ENCODE measurements around the gene CAMTA1.

CAMTA1 gene

GRCh38 chr1:7013833-7014639 is 228.8 kb downstream of the CAMTA1 start:
- Histone ChIP-seq H3K27ac (ENCODE audit: low read length) (no peak overlapping the region), H3K4me1 (ENCODE audit: control insufficient read depth, insufficient read depth, low read length) (peaks cover 5% of the 10 kb centered on the region), H3K9me3 (ENCODE audit: control insufficient read depth in 2 of 2, low read length in 2 of 2) (no peaks in the 10 kb centered on the region), H3K9ac (ENCODE audit: low read length in 2 of 2) (no peak overlapping the region), H3K27me3 (ENCODE audit: control insufficient read depth in 1 of 2, insufficient read depth in 2 of 2, low read length in 2 of 2) (peaks cover 2% of the 10 kb centered on the region in 2 donors), H3K4me3 (ENCODE audit: low read length in 2 of 2) (no peak overlapping the region), H3K36me3 (ENCODE audit: control insufficient read depth in 2 of 2, insufficient read depth in 2 of 2, low read length in 2 of 2) (no peaks in the 10 kb centered on the region)

- H3K4me1 ChIP-seq (ENCODE audit: control insufficient read depth, insufficient read depth, low read length), result peaks cover 5% of the 10 kb centered on the region
- H3K27ac ChIP-seq (ENCODE audit: low read length), result no peak overlapping the region
- H3K27me3 ChIP-seq (ENCODE audit: control insufficient read depth in 1 of 2, insufficient read depth in 2 of 2, low read length in 2 of 2), result peaks cover 4 to 6% of the 10 kb centered on the region in 2 donors
- H3K4me3 ChIP-seq (ENCODE audit: low read length in 2 of 2), result no peak overlapping the region
- no peaks in the 10 kb centered on the region for H3K9me3 ChIP-seq (ENCODE audit: control insufficient read depth in 2 of 2, low read length in 2 of 2)
- H3K36me3 ChIP-seq (ENCODE audit: control insufficient read depth in 2 of 2, insufficient read depth in 2 of 2, low read length in 2 of 2), result no peaks in the 10 kb centered on the region
- H3K9ac ChIP-seq (ENCODE audit: low read length in 2 of 2), result no peak overlapping the region
These were observed 229.3 kb downstream of the CAMTA1 start for GRCh38 chr1:7014640-7014930.

DNA sequence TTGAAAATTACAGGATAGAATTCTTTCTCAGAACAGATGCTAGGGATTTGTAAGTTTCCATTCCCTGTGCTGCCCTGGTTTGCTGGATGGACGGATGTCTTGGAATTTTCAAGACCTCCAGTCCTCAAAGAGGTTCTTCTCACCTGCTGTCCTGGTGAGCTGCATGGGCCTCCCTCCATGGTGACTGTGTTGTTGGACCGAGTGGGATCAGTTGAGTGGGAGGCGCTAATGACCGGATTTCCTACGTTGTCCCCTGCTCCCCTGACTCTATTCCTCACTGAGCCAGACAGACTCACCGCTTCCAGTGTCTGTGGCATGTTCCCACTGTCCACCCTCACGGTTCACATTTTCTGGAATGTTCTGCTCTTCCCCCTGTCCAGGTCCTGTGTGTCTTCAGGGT is 229.8 kb downstream of the CAMTA1 start:
- no peak overlapping the region for H3K9ac ChIP-seq (ENCODE audit: low read length in 2 of 2)
- H3K4me3 ChIP-seq (ENCODE audit: low read length in 2 of 2), result no peak overlapping the region
- H3K27me3 ChIP-seq (ENCODE audit: control insufficient read depth in 1 of 2, insufficient read depth in 2 of 2, low read length in 2 of 2), result peaks cover 6% of the 10 kb centered on the region in 2 donors
- no peaks in the 10 kb centered on the region for H3K9me3 ChIP-seq (ENCODE audit: control insufficient read depth in 2 of 2, low read length in 2 of 2)
- H3K4me1 ChIP-seq (ENCODE audit: control insufficient read depth, insufficient read depth, low read length), result peaks cover 5% of the 10 kb centered on the region
- no peak overlapping the region for H3K27ac ChIP-seq (ENCODE audit: low read length)
- no peaks in the 10 kb centered on the region for H3K36me3 ChIP-seq (ENCODE audit: control insufficient read depth in 2 of 2, insufficient read depth in 2 of 2, low read length in 2 of 2)

- Histone ChIP-seq H3K9ac (ENCODE audit: low read length in 2 of 2) (no peak overlapping the region), H3K27me3 (ENCODE audit: control insufficient read depth in 1 of 2, insufficient read depth in 2 of 2, low read length in 2 of 2) (peaks cover 6 to 10% of the 10 kb centered on the region in 2 donors), H3K27ac (ENCODE audit: low read length) (no peak overlapping the region), H3K36me3 (ENCODE audit: control insufficient read depth in 2 of 2, insufficient read depth in 2 of 2, low read length in 2 of 2) (no peaks in the 10 kb centered on the region), H3K4me3 (ENCODE audit: low read length in 2 of 2) (no peak overlapping the region), H3K9me3 (ENCODE audit: control insufficient read depth in 2 of 2, low read length in 2 of 2) (no peaks in the 10 kb centered on the region), H3K4me1 (ENCODE audit: control insufficient read depth, insufficient read depth, low read length) (peaks cover 5% of the 10 kb centered on the region)
These were observed 233.1 kb downstream of the CAMTA1 start for GRCh38 chr1:7018351-7018750.

- H3K27ac ChIP-seq (ENCODE audit: low read length), result no peak overlapping the region
- H3K4me3 ChIP-seq (ENCODE audit: low read length in 2 of 2), result no peak overlapping the region
- H3K9ac ChIP-seq (ENCODE audit: low read length in 2 of 2), result no peak overlapping the region
- peaks cover 6 to 10% of the 10 kb centered on the region in 2 donors for H3K27me3 ChIP-seq (ENCODE audit: control insufficient read depth in 1 of 2, insufficient read depth in 2 of 2, low read length in 2 of 2)
- no peaks in the 10 kb centered on the region for H3K9me3 ChIP-seq (ENCODE audit: control insufficient read depth in 2 of 2, low read length in 2 of 2)
- no peaks in the 10 kb centered on the region for H3K36me3 ChIP-seq (ENCODE audit: control insufficient read depth in 2 of 2, insufficient read depth in 2 of 2, low read length in 2 of 2)
- peaks cover 3% of the 10 kb centered on the region for H3K4me1 ChIP-seq (ENCODE audit: control insufficient read depth, insufficient read depth, low read length)
These were observed 233.6 kb downstream of the CAMTA1 start for GRCh38 chr1:7018826-7019225.

GRCh38 chr1:7019510-7019909 is 234.3 kb downstream of the CAMTA1 start:
- no peak overlapping the region for H3K27ac ChIP-seq (ENCODE audit: low read length)
- H3K27me3 ChIP-seq (ENCODE audit: control insufficient read depth in 1 of 2, insufficient read depth in 2 of 2, low read length in 2 of 2), result peaks cover 6 to 10% of the 10 kb centered on the region in 2 donors
- no peak overlapping the region for H3K4me3 ChIP-seq (ENCODE audit: low read length in 2 of 2)
- no peaks in the 10 kb centered on the region for H3K4me1 ChIP-seq (ENCODE audit: control insufficient read depth, insufficient read depth, low read length)
- H3K9ac ChIP-seq (ENCODE audit: low read length in 2 of 2), result no peak overlapping the region
- H3K9me3 ChIP-seq (ENCODE audit: control insufficient read depth in 2 of 2, low read length in 2 of 2), result no peaks in the 10 kb centered on the region
- H3K36me3 ChIP-seq (ENCODE audit: control insufficient read depth in 2 of 2, insufficient read depth in 2 of 2, low read length in 2 of 2), result no peaks in the 10 kb centered on the region

DNA sequence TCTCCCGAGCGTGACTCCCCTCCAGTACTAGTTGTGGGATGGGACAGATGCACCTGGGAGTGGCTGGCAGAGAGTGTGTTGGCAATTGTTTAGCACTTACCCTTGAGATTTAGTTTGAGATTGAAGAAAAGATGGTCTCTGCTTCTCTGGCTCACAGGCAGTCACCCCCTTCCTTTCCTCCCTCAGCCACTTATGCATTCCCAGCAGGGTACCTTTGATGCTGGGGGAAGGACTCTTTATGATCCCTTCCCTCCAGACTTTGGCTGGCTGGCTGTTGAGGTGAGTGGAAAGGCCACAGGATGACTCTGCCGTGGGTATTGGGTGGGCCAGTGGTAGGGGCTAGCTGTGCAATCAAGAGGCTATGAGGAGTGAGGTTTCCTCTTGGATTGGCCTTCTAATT is 236.8 kb downstream of the CAMTA1 start:
- H3K9me3 ChIP-seq (ENCODE audit: control insufficient read depth in 2 of 2, low read length in 2 of 2), result no peaks in the 10 kb centered on the region
- peaks cover 6 to 10% of the 10 kb centered on the region in 2 donors for H3K27me3 ChIP-seq (ENCODE audit: control insufficient read depth in 1 of 2, insufficient read depth in 2 of 2, low read length in 2 of 2)
- H3K4me3 ChIP-seq (ENCODE audit: low read length in 2 of 2), result no peak overlapping the region
- H3K27ac ChIP-seq (ENCODE audit: low read length), result no peak overlapping the region
- no peak overlapping the region for H3K9ac ChIP-seq (ENCODE audit: low read length in 2 of 2)
- H3K4me1 ChIP-seq (ENCODE audit: control insufficient read depth, insufficient read depth, low read length), result no peaks in the 10 kb centered on the region
- no peaks in the 10 kb centered on the region for H3K36me3 ChIP-seq (ENCODE audit: control insufficient read depth in 2 of 2, insufficient read depth in 2 of 2, low read length in 2 of 2)

DNA sequence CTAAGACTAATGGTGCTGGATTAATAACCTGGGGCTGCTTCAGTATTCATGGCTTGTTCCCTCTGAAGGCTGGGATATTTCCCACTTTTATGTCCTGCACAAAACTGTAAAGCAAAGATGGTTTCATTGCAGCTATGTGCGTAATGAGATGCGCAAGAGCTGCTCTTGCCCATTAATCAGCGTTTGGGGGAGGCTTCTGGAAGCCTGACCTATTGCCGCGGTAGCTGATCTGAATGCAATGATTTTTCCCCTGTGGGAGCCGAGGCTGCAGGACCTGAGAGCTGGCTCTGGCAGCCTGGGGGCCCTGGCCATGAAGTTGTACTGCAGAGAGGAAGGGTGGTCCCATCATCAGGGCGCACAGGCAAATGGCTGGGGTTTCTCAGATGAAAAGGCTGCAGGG is 239.8 kb downstream of the CAMTA1 start:
- Histone ChIP-seq H3K4me3 (ENCODE audit: low read length in 2 of 2) (no peak overlapping the region), H3K27ac (ENCODE audit: low read length) (no peak overlapping the region), H3K9me3 (ENCODE audit: control insufficient read depth in 2 of 2, low read length in 2 of 2) (no peaks in the 10 kb centered on the region), H3K9ac (ENCODE audit: low read length in 2 of 2) (no peak overlapping the region), H3K27me3 (ENCODE audit: control insufficient read depth in 1 of 2, insufficient read depth in 2 of 2, low read length in 2 of 2) (peaks cover 0 to 5% of the 10 kb centered on the region in 2 donors), H3K4me1 (ENCODE audit: control insufficient read depth, insufficient read depth, low read length) (no peaks in the 10 kb centered on the region), H3K36me3 (ENCODE audit: control insufficient read depth in 2 of 2, insufficient read depth in 2 of 2, low read length in 2 of 2) (no peaks in the 10 kb centered on the region)

DNA sequence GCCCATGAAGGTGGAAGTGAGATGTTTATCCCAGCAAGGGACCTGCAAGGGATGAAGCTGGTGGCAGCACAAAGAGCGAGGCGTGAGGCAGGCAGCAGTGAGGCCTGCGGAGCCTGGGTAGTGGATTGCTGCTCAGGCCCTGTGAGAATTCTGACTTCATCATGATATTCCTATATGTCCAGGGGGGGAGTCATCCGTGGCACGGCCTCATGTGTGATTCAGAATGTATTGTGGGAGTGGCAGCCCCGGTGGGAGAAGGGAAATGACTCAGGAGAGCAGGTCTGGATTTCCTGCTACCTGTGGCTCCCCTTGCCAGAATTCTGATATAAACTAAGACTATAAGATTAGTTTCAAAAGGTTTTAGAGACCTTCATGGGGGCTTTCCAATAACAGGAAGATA is 240.9 kb downstream of the CAMTA1 start:
- Histone ChIP-seq H3K9ac (ENCODE audit: low read length in 2 of 2) (no peak overlapping the region), H3K27me3 (ENCODE audit: control insufficient read depth in 1 of 2, insufficient read depth in 2 of 2, low read length in 2 of 2) (peaks cover 0 to 5% of the 10 kb centered on the region in 2 donors), H3K9me3 (ENCODE audit: control insufficient read depth in 2 of 2, low read length in 2 of 2) (no peaks in the 10 kb centered on the region), H3K4me3 (ENCODE audit: low read length in 2 of 2) (no peak overlapping the region), H3K27ac (ENCODE audit: low read length) (no peak overlapping the region), H3K4me1 (ENCODE audit: control insufficient read depth, insufficient read depth, low read length) (no peaks in the 10 kb centered on the region), H3K36me3 (ENCODE audit: control insufficient read depth in 2 of 2, insufficient read depth in 2 of 2, low read length in 2 of 2) (no peaks in the 10 kb centered on the region)

DNA sequence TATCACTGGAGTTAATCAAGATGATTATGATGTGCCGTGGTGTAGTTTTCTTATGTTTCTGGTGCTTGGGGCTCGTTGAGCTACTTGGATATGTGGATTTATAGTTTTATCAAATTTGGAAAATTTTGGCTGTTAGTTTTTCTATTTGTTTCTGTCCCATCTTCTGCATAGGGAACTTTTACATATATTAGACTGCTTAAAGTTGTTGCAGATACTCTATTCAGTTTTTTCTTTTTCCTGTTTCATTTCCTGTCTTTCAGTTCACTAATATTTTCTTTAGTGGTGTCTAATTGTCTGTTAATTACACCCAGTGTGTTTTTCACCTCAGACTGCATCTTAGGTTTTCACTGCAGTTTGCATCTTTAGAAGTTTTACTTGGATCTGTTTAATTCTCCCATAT is 247.7 kb downstream of the CAMTA1 start:
- Histone ChIP-seq H3K4me3 (ENCODE audit: low read length in 2 of 2) (no peak overlapping the region), H3K9me3 (ENCODE audit: control insufficient read depth in 2 of 2, low read length in 2 of 2) (peaks cover 0 to 3% of the 10 kb centered on the region in 2 donors), H3K27me3 (ENCODE audit: control insufficient read depth in 1 of 2, insufficient read depth in 2 of 2, low read length in 2 of 2) (no peaks in the 10 kb centered on the region), H3K27ac (ENCODE audit: low read length) (no peak overlapping the region), H3K4me1 (ENCODE audit: control insufficient read depth, insufficient read depth, low read length) (no peaks in the 10 kb centered on the region), H3K9ac (ENCODE audit: low read length in 2 of 2) (no peak overlapping the region), H3K36me3 (ENCODE audit: control insufficient read depth in 2 of 2, insufficient read depth in 2 of 2, low read length in 2 of 2) (no peaks in the 10 kb centered on the region)

DNA sequence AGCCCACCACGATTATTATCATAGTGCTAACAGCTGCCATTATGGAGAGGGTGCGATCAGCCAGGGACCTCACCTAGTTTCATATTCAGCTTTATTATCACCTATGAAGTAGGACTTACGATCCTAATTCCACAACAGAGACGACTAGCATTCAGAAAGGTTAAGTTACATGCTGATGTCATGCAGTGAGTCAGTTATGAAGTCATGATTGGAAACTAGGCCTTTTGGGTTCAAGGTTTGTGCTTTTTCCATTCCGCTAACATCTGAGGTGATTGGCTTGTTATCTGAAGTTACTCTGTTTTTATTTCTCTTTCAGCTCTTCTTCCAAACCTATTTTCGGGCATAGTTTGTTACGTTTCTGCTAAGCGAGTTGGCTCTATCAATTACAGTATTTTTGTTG is 251.1 kb downstream of the CAMTA1 start:
- Histone ChIP-seq H3K9me3 (ENCODE audit: control insufficient read depth in 2 of 2, low read length in 2 of 2) (peaks cover 0 to 3% of the 10 kb centered on the region in 2 donors), H3K36me3 (ENCODE audit: control insufficient read depth in 2 of 2, insufficient read depth in 2 of 2, low read length in 2 of 2) (no peaks in the 10 kb centered on the region), H3K27me3 (ENCODE audit: control insufficient read depth in 1 of 2, insufficient read depth in 2 of 2, low read length in 2 of 2) (no peaks in the 10 kb centered on the region), H3K27ac (ENCODE audit: low read length) (no peak overlapping the region), H3K9ac (ENCODE audit: low read length in 2 of 2) (no peak overlapping the region), H3K4me1 (ENCODE audit: control insufficient read depth, insufficient read depth, low read length) (no peaks in the 10 kb centered on the region), H3K4me3 (ENCODE audit: low read length in 2 of 2) (no peak overlapping the region)
